Umbilical cord (tissue), 2 donors: ENCODE results near the gene PRKAG2. TPM values are rescaled to one million over a fixed set of nuclear protein-coding genes. Genes with fewer than 3 reads are reported as not detected.
"Not testable (repeated sequence)": the region's sequence is repeated elsewhere in the genome, so short reads cannot be mapped to it uniquely, and the experiment has no call there.

Experiments used
- DNase-seq: peaks from one replicate; pipeline ENCODE4 v3.0.0-alpha.2; 2015; ENCODE audit warnings: low spot score
- total RNA-seq: library from RNA; depleted of rRNA; stranded (reverse); fragments of >200 nt; gene quantifications from one replicate; pipeline ENCODE4 v1.2.3, GENCODE V29; 2014; ENCODE audit warnings: low replicate concordance; ENCODE audit not compliant: insufficient read depth

PRKAG2 gene
- total RNA-seq, 1 donor from 2014 or later, result 71.7 TPM

GRCh38 chr7:151592868-151593486 lies 283.9 kb downstream of the PRKAG2 start:
- DNase-seq, result peak; percentile 22

GRCh38 chr7:151592330-151592729 lies 284.6 kb downstream of the PRKAG2 start:
- DNase-seq, result no peak

GRCh38 chr7:151591866-151592265 lies 285.0 kb downstream of the PRKAG2 start:
- DNase-seq, result no peak

- DNase-seq, result no peak
Measured at GRCh38 chr7:151590850-151591771, 285.8 kb downstream of the PRKAG2 start.

- DNase-seq, result no peak
Measured at GRCh38 chr7:151590071-151590849, 286.7 kb downstream of the PRKAG2 start.

GRCh38 chr7:151588982-151589381 lies 287.9 kb downstream of the PRKAG2 start:
- no peak for DNase-seq

- DNase-seq, result no peak
Measured at GRCh38 chr7:151586531-151587260, 290.2 kb downstream of the PRKAG2 start.

GRCh38 chr7:151585744-151586393 lies 291.0 kb downstream of the PRKAG2 start:
- DNase-seq, result no peak

GRCh38 chr7:151581741-151582140 lies 295.2 kb downstream of the PRKAG2 start:
- DNase-seq, result no peak

- DNase-seq, result no peak
Measured at GRCh38 chr7:151579644-151580043, 297.3 kb downstream of the PRKAG2 start.

GRCh38 chr7:151575410-151575809 lies 301.5 kb downstream of the PRKAG2 start:
- DNase-seq, result no peak

GRCh38 chr7:151573046-151573445 lies 303.9 kb downstream of the PRKAG2 start:
- not testable (repeated sequence) for DNase-seq

- DNase-seq, result no peak
Measured at GRCh38 chr7:151572136-151572535, 304.8 kb downstream of the PRKAG2 start.

GRCh38 chr7:151571471-151571870 lies 305.4 kb downstream of the PRKAG2 start:
- DNase-seq, result no peak

- DNase-seq, result no peak
Measured at GRCh38 chr7:151570366-151570915, 306.5 kb downstream of the PRKAG2 start.

- no peak for DNase-seq
Measured at GRCh38 chr7:151568956-151569940, 307.7 kb downstream of the PRKAG2 start.

GRCh38 chr7:151566897-151567320 lies 310.0 kb downstream of the PRKAG2 start:
- peak; percentile 76 for DNase-seq

- DNase-seq, result no peak
Measured at GRCh38 chr7:151565541-151565940, 311.4 kb downstream of the PRKAG2 start.

GRCh38 chr7:151560243-151560642 lies 316.7 kb downstream of the PRKAG2 start:
- no peak for DNase-seq
